ENCODE data around the gene COPE.

The COPE gene

GRCh38 chr19:18893587-18894253 is 25.5 kb downstream of the COPE start:
- DNase-seq = no peak

DNA sequence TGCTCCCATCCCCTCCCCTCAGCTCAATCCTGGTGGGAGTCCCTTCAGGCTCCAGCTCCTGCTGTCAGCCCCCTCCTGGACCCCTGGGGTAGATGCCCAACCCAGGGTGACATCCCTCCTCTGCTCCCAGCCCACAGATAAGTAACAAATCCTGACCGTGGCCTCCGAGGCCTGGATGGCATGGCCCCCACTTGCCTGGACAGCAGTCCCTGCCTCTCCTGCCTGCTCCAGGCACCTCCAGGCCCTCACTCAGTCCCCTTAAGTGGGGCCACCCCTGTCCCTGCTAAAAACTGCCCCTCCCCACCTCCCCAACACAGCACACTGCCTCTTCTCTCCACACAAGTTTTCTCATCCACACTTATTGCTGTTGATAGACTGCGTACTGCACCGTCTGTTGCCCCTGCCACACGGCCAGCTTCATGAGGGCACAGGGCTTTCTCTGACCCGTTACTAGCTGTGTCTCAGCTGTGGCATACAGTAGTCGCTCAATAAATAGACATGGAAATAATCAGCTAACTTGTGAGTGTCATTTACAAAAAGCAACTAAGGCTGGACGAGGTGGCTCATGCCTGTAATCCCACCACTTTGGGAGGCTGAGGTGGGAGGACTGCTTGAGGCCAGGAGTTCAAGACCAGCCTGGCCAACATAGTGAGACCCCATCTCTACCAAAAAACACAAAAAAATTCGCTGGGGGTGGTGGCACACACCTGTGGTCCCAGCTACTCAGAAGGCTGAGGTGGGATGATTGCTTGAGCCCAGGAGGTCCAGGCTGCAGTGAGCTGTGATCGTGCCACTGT is 29.0 kb downstream of the COPE start:
- no peak for DNase-seq

DNA sequence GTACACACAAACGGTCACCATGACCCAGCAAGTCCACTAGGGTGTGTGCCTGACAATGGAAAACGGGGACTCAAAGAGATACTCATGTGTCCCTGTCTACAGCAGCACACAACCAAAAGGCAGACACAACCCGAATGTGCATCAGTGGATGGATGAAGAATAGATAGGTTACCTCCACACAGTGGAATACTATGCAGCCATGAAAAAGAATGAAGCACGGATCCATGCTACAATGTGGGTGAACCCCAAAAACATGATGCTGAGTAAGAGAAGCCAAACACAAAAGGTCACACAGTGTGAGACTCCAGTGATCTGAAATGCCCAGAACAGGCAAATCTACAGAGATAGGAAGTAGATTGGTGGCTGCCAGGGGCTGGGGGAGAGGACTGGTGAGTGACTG is 32.2 kb downstream of the COPE start:
- DNase-seq = no peak

DNA sequence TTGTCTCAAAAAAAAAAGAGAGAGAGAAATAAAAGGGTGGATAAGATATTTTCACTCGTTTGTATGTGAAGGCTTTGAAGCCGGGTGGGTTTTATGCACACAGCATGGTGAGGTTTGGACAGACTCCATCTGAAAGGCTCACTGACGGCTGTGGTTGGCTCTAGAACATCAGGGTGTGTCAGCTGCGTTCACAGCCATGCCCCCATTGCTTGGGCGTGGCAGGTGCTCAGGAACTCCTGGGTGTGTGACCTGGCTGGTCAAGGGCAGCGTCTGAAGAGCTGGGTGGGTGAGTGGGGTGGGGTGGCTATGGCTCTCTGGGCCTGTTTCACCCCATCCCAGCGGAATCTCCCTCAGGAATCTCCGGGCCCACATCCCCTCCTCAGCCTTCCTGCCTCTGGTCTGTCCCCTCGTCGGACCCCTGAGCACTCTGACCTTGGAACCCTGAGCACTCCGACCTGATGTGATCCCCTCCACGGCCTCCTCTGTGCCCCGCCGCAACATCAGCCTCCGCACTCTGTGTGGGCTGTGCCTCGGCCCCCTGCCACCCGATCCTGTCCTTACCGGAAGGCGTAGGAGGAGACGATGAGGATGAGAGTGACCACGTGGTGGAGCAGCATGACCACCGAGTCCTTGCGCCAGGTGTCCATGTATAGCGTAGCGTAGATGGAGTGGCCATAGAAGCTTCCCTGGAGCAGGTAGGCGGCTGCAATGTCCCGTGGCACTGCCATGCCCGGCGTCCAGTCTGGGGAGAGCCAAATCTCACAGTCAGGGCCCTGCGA is 35.5 kb downstream of the COPE start:
- DNase-seq = no peak

- no peak for DNase-seq
Observed at GRCh38 chr19:18881491-18881890, 37.7 kb downstream of the COPE start.

DNA sequence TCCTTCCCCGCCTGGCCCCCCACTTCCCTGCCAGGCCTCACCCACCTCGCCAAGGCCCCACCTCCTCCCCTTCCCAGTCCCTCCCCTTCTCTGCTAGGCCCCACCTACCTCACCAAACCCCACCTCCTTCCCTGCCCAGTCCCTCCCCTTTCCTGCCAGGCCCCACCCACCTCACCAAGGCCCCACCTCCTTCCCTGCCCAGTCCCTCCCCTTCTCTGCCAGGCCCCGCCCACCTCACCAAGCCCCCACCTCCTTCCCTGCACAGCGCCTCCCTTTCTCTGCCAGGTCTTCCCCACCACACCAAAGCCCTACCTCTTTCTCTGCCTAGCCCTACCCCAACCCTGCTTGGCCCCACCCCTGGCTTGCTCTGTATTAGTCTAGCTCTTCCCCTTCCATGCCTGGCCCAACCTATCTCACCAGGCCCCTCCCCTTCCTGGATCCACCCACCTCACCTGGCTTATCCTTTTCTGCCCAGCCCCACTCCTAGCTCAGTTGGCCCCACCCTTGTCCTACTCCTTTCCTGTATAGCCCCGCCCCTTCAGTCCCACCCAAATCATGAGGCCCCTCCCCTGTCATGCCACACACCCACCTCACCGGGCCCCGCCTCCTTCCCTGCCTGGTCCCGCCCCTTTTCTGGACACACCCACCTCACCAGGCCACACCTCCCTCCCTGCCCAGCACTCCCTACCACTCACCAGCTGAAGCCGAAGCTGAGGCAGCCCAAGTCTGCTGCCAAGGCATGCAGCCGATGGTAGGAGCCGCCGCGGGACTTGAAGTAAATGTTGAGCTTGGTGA is 39.4 kb downstream of the COPE start:
- DNase-seq = peak; percentile 38 to 46

GRCh38 chr19:18878858-18879578 is 40.2 kb downstream of the COPE start:
- no peak for DNase-seq

DNA sequence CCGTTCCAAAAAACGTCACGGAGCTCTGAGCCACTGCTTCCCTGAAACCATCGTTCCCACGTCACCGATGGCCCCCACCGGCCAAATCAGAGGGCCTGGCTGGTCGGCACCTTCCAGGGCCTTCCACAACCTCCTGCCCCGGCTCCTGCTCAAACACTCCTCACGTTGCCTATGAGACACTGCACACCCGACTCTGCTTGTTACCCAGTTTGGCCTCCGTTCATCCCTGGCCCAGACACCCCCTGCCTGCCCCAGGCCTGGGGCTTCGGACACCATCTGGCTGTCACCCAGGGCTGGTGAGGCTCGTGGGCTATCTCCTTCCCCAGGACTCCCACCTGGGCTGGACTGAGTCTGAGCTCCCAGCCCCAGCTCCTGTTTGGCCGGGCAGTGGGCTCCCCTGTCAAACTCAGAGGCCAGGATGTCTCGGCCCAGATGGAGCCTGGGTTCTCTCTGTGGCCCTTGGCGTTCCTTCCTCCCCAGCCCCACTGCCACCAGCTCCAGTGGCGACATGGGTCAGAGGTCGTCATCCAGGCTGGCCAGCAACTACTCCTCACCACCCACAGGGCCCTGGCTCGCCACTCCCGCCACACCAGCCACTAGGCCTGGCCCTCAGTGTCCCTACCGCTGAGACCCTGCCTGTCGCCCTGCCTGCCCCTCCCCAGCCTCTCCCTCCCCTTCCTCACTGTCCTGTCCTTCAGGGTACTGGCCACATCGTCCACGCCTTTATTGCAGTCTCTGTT is 41.0 kb downstream of the COPE start:
- no peak for DNase-seq

GRCh38 chr19:18876865-18877264 is 42.3 kb downstream of the COPE start:
- DNase-seq = no peak

GRCh38 chr19:18875726-18876125 is 43.5 kb downstream of the COPE start:
- DNase-seq = no peak

GRCh38 chr19:18871543-18871942 is 47.6 kb downstream of the COPE start:
- no peak for DNase-seq

DNA sequence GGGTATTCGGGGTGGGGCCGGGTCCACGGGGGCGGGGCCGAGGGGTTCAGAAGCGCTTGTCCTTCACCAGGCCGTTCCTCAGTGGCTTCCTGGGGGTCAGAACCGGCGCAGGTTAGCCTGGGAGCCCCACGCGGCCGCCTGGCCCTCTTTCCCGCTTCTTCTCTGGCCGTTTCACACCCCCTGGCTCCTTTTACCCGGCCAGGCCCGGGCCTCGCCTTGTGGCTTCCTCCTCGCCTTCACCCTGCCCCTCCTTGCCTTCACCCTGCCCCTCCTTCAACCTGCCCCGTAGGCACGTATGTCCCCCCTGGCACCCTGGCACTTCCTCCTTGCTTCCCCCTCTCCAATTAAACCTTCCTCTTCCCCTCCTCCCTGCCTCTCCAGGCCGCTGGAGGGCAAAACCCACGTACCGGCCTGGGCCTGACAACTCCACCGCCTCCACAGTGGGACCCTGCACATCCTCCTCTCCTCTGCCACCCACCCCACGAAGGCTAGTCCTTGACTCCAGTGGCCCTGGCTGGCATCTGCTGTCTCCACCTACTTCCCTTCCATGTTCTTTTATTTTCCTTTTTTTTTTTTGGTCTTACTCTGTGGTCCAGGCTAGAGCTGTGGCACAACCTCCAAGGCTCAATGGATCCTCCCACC is 48.5 kb downstream of the COPE start:
- no peak for DNase-seq

- DNase-seq = no peak
Observed at GRCh38 chr19:18869781-18870530, 49.2 kb downstream of the COPE start.

GRCh38 chr19:18869023-18869618 is 50.1 kb downstream of the COPE start:
- DNase-seq = no peak

DNA sequence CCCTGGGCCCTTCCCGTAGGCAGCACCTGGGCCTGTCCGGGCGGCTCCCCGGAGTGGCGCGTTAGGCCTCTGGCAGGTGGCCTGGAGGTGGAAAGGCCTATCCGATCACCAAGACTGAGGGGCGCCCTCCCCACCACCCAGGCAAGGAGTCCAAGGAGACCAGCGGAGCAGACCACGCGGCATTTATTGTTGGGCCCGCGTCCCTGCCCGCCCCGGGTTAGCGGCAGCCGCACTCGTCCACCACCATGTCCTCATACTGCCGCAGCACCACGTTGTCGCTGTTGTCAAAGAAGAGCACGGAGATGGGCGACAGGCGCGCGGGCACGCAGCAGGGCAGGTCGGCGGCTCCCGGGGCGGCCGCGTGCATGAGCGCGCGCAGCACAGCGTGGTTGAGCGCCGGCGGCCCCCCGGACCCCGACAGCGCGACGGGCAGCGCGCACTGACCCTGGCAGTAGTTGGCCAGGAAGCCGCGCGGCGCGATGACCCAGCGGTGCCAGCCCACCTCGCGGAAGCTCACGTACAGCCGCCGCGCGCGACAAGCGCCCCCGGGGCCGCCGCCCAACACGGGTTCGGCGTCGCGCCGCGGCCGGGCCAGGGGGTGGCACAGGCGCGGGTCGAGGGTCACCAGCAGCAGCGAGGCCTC is 50.7 kb downstream of the COPE start:
- DNase-seq = no peak

GRCh38 chr19:18867751-18868150 is 51.4 kb downstream of the COPE start:
- DNase-seq = no peak

DNA sequence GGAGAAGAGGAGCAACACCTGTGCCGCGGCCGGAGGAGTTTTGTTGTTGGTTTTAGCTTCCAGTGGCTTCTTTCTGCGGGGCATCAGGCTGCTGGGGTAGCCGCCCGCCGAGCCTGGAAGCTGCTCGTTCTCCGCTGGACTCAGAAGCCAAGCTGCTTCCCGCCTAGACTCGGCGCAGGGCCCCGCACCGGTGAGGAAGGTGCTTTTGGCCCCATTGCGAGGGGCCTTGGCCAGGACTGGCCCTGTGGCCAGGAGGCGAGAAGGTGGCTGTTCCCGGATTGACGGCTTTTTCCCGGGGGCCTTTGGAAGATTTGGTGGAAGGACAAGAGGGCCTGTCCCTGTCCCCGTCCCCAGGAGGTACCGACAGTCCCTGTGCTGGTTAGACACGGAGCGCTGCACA is 52.0 kb downstream of the COPE start:
- no peak for DNase-seq

GRCh38 chr19:18866800-18867123 is 52.4 kb downstream of the COPE start:
- no peak for DNase-seq
